Adrenal gland (tissue), 5 donors: Measurements from ENCODE around the gene MVB12B.

ENCODE experiments used
- POLR2A ChIP-seq, 2 donors: fragments of 450-650 bp; IDR thresholded peaks; one replicate each; pipeline ENCODE4 v1.6.1; 2017; ENCODE audit warnings: antibody characterized with exemption in 2 of 2, mild to moderate bottlenecking in 2 of 2, moderate library complexity in 1 of 2
- TF ChIP-seq, protein P1 (sequence below), 6 experiments: fragments of 450-650 bp in 4 of 6; fragments of 200-600 bp in 2 of 6; sonication (generic) in 1 of 6; IDR thresholded peaks; 1 replicate in 5 of 6; 2 replicates in 1 of 6; pipeline versions ENCODE4 v1.5.1 to v1.8.0; 2016 to 2021; ENCODE audit warnings: antibody characterized with exemption in 6 of 6, mild to moderate bottlenecking in 2 of 6, moderate library complexity in 1 of 6
- donor health status: DM: no; HTN: no; CAD: no.

DNA sequence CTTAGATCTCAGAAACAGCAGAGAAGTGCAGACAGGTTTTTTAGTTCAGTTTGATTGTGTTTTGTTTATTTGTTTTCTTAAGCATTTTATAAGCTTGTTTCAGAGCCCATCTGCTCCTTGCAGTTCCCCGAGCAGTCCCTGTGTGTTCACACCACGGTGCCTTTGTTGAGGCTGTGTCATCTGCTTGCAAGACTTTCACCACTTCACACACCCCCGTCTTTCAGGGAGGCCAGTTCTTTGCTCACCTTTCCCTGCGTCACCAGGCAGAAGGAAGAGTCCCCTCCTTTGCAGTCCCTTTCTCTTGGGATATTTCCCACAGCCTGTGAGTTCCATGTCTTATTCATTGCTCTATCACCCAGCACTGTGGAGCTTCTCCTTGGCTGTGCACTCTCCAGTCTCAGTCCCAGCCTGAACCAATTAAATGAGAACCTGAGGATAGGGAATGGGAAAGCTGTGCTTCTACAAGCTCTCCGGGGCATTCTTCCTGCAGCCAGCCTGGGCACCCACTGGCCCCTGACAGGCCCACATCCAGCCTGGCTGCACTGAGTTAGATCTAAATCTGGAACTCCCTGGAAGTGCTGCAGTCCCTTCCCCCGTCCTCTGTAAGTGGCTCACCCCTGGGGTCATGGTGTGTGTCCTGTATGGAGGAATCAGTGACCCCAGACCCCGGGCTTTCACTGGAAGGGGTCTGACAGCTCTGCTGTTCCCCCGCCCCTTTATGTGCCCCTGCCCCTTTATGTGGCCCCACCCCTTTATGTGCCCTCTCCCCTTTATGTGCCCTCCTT lies 5.5 kb downstream of the MVB12B start:
- TF ChIP-seq POLR2A (IDR thresholded peaks at IDR 0.05) = no peak
- TF ChIP-seq, protein P1, sequence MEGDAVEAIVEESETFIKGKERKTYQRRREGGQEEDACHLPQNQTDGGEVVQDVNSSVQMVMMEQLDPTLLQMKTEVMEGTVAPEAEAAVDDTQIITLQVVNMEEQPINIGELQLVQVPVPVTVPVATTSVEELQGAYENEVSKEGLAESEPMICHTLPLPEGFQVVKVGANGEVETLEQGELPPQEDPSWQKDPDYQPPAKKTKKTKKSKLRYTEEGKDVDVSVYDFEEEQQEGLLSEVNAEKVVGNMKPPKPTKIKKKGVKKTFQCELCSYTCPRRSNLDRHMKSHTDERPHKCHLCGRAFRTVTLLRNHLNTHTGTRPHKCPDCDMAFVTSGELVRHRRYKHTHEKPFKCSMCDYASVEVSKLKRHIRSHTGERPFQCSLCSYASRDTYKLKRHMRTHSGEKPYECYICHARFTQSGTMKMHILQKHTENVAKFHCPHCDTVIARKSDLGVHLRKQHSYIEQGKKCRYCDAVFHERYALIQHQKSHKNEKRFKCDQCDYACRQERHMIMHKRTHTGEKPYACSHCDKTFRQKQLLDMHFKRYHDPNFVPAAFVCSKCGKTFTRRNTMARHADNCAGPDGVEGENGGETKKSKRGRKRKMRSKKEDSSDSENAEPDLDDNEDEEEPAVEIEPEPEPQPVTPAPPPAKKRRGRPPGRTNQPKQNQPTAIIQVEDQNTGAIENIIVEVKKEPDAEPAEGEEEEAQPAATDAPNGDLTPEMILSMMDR (IDR thresholded peaks at IDR 0.05) = no peak
